AG04449 (cell line): ENCODE measurements around the gene VAMP4.
A peak's percentile ranks its signal among the peaks of the same experiment; 100 is the strongest.
"Not testable (repeated sequence)": the region's sequence is repeated elsewhere in the genome, so short reads cannot be mapped to it uniquely, and the experiment has no call there.

Experiments
- CTCF ChIA-PET: fragments of 350-600 bp; formaldehyde crosslinking; extraction: SDS; loops from one replicate; lab custom pipeline; 2021; ENCODE audit warnings: antibody characterized with exemption; lab: Yijun Ruan, JAX
- POLR2A ChIA-PET: fragments of 400-600, 350-600 bp; formaldehyde crosslinking; extraction: SDS; loops from one replicate; lab custom pipeline; 2020; ENCODE audit warnings: antibody characterized with exemption, inconsistent platforms; lab: Yijun Ruan, JAX
- DNase-seq: peaks from one replicate; pipeline ENCODE4 v3.0.0-alpha.2; 2010; ENCODE audit warnings: low read depth, low spot score
- H3K4me3 ChIP-seq: 2 replicates; pipeline ENCODE4 v1.5.1; 2011; ENCODE audit warnings: low read depth, mild to moderate bottlenecking, control low read depth, low read length
- CTCF ChIP-seq: IDR thresholded peaks from one replicate; pipeline ENCODE4 v1.5.1; 2011; ENCODE audit warnings: mild to moderate bottlenecking, moderate library complexity, low read length, control low read depth, inconsistent platforms; ENCODE audit not compliant: insufficient read depth; ENCODE audit errors: missing control alignments

The VAMP4 gene

GRCh38 chr1:171727778-171728177 lies 14.1 kb downstream of the VAMP4 start:
- no peak for TF ChIP-seq CTCF
- no peak for DNase-seq
- no peak overlapping the region for H3K4me3 ChIP-seq
- POLR2A ChIA-PET, result no interaction called here
- CTCF ChIA-PET, result interaction anchor here (1.7 kb wide), 1 partner anchor 73 kb away, joined by 5 read pairs; no protein-coding TSS in a partner anchor

DNA sequence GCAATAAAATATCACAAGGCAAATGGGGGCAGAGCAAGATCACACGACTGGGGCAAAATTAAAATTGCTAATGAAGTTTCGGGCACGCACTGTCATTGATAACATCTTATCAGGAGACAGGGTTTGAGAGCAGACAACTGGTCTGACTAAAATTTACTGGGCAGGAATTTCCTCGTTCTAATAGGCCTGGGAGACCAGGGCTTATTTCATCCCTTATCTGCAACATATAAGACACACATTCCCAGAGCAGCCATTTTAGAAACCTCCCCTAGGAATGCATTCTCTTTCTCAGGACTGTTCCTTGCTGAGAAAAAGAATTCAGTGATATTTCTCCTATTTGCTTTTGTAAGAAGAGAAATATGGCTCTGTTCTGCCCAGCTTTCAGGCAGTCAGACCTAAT lies 18.7 kb downstream of the VAMP4 start:
- CTCF ChIA-PET, H3K4me3 ChIP-seq, DNase-seq, POLR2A ChIA-PET: not testable (repeated sequence)

- no peak for TF ChIP-seq CTCF
- POLR2A ChIA-PET, result no interaction called here
- CTCF ChIA-PET, result interaction anchor here (0.6 to 4.8 kb wide), 8 partner anchors 10 to 235 kb away, joined by 3 to 100 read pairs (median 6); partner anchors contain the start of gene VAMP4
- no peak overlapping the region for H3K4me3 ChIP-seq
- no peak for DNase-seq
These were observed 23.0 kb downstream of the VAMP4 start for GRCh38 chr1:171718848-171719247.

DNA sequence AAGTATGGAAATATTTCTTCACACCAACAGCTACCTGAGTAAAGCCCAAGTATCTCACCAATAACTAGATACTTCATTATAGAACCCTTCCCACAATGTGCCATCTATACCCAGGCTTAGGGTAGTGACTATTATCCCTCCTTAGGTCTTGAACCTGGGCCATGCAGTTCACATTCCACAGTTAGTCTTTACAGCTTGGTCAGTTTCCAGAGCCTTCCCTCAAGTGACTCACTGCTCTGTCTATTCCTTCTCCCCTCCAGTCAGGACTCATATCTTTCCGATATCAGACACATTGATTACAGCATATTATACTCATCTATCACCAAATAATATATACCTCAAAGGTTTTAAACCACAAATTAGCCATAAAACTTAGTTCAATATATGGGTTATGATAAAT lies 23.6 kb downstream of the VAMP4 start:
- no peak for TF ChIP-seq CTCF
- ChIA-PET CTCF (interaction anchor here (0.6 to 4.8 kb wide), 8 partner anchors 9 to 234 kb away, joined by 3 to 100 read pairs (median 6); partner anchors contain the start of gene VAMP4), POLR2A (no interaction called here)
- H3K4me3 ChIP-seq, result no peak overlapping the region
- DNase-seq, result no peak

- DNase-seq, result peak; percentile 16
- CTCF ChIA-PET, result interaction anchor here (1.5 to 4.8 kb wide), 11 partner anchors 14 to 268 kb away, joined by 6 to 100 read pairs (median 9); partner anchors contain the start of gene VAMP4
- TF ChIP-seq CTCF, result no peak
- POLR2A ChIA-PET, result no interaction called here
- no peak overlapping the region for H3K4me3 ChIP-seq
These were observed 24.7 kb downstream of the VAMP4 start for GRCh38 chr1:171717062-171717718.

- no peak for DNase-seq
- no peak for TF ChIP-seq CTCF
- no peak overlapping the region for H3K4me3 ChIP-seq
- ChIA-PET CTCF (interaction anchor here (0.7 to 4.8 kb wide), 25 partner anchors 9 to 473 kb away, joined by 3 to 100 read pairs (median 6); partner anchors contain the start of genes MYOC, PRRC2C and VAMP4), POLR2A (no interaction called here)
These were observed 25.2 kb downstream of the VAMP4 start for GRCh38 chr1:171716616-171717015.

DNA sequence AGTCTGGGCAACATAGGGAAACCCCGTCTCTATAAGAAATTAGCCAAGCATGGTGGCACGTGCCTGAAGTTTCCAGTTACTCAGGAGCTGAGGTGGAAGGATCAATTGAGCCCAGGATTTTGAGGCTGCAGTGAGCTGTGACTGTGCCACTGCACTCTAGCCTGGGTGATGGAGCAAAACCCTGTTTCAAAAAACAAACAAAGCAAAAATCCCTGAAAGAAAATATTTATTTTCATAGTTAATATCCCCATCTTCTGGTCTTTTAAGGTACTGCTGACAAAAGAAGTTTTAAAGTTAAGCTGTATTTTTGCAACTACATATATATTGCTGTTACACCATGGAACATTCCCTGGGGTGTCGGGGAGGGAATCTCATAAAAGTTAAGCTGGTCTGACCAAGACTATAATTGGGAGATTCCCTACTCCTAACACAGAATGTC lies 26.0 kb downstream of the VAMP4 start:
- no peak for DNase-seq
- H3K4me3 ChIP-seq, result no peak overlapping the region
- CTCF ChIA-PET, result interaction anchor here (0.7 to 4.8 kb wide), 27 partner anchors 9 to 472 kb away, joined by 3 to 100 read pairs (median 6); partner anchors contain the start of genes MYOC, PRRC2C and VAMP4
- TF ChIP-seq CTCF, result no peak
- POLR2A ChIA-PET, result no interaction called here
